Endothelial cell of umbilical vein (primary cell): ENCODE data around the gene CBL. TPM values are rescaled to one million over a fixed set of nuclear protein-coding genes. Genes with fewer than 3 reads are reported as not detected.
"Not testable (repeated sequence)": the region's sequence is repeated elsewhere in the genome, so short reads cannot be mapped to it uniquely, and the experiment has no call there.

Source experiments
- BruUV-seq: library from RNA; stranded (reverse); fragments of 400-500 nt; replicated peaks from 2 replicates; lab custom pipeline; 2021; lab: Mats Ljungman, UMichigan
- CTCF ChIA-PET: fragments of 300-600, 350-600 bp; sonication (Branson Sonifier 250); formaldehyde crosslinking; loops from one replicate; lab custom pipeline; 2021; ENCODE audit warnings: antibody characterized with exemption, inconsistent platforms; lab: Charles Lee
- POLR2A ChIA-PET: fragments of 300-600, 350-600 bp; sonication (Branson Sonifier 250); formaldehyde crosslinking; loops from one replicate; lab custom pipeline; 2021; ENCODE audit warnings: antibody characterized with exemption, inconsistent platforms; lab: Charles Lee
- DNase-seq: peaks from one replicate; pipeline ENCODE4 v3.0.0-alpha.2; 2011; ENCODE audit warnings: low read depth, low spot score
- FAIRE-seq: peaks from 2 replicates; lab custom pipeline; 2011; peaks lifted over from hg19 to GRCh38; lab: Jason Lieb, UNC
- H2AFZ ChIP-seq: 2 replicates; pipeline ENCODE4 v1.6.0; 2012; ENCODE audit warnings: low read depth, low read length, control low read depth, inconsistent platforms
- H3K27ac ChIP-seq: 2 replicates; pipeline ENCODE4 v1.5.1; 2011; ENCODE audit warnings: low read depth, mild to moderate bottlenecking, control low read depth, low read length, moderate library complexity; ENCODE audit not compliant: insufficient read depth
- H3K27me3 ChIP-seq, 2 experiments: 2 replicates each; pipeline versions ENCODE4 v1.6.0 to v1.6.1; 2011; ENCODE audit warnings: low read length in 2 of 2, mixed read lengths in 1 of 2; ENCODE audit not compliant: control insufficient read depth in 2 of 2, insufficient read depth in 2 of 2
- H3K36me3 ChIP-seq, 2 experiments: 2 replicates in 1 of 2; 3 replicates in 1 of 2; pipeline ENCODE4 v1.5.1; 2011; ENCODE audit warnings: low read length in 2 of 2, mild to moderate bottlenecking in 1 of 2, moderate library complexity in 1 of 2; ENCODE audit not compliant: control insufficient read depth in 2 of 2, insufficient read depth in 2 of 2; ENCODE audit errors: extremely low read depth in 1 of 2
- H3K4me1 ChIP-seq: 3 replicates; pipeline ENCODE4 v1.5.1; 2011; ENCODE audit warnings: mild to moderate bottlenecking, low read length; ENCODE audit not compliant: control insufficient read depth, insufficient read depth; ENCODE audit errors: extremely low read depth
- H3K4me2 ChIP-seq: 2 replicates; pipeline ENCODE4 v1.6.1; 2011; ENCODE audit warnings: low read length, control low read depth, mixed read lengths; ENCODE audit not compliant: insufficient read depth
- H3K4me3 ChIP-seq, 3 experiments: fragments of 200-600 bp in 1 of 3; sonication (generic), shearing (Covaris generic) in 1 of 3; replicated peaks in 1 of 3; 2 replicates each; pipeline ENCODE4 v1.5.1; 2011 to 2016; ENCODE audit warnings: control low read depth in 3 of 3, low read length in 3 of 3, mild to moderate bottlenecking in 2 of 3, inconsistent platforms in 1 of 3, low read depth in 1 of 3, moderate library complexity in 1 of 3; ENCODE audit not compliant: insufficient read depth in 1 of 3
- H3K79me2 ChIP-seq: 2 replicates; pipeline ENCODE4 v1.6.0; 2012; ENCODE audit warnings: low read length, inconsistent platforms; ENCODE audit not compliant: control insufficient read depth, insufficient read depth
- H3K9ac ChIP-seq: replicated peaks from 2 replicates; pipeline ENCODE3; 2011; ENCODE audit warnings: low read length, control low read depth; ENCODE audit not compliant: insufficient read depth; ENCODE audit errors: extremely low read depth
- H3K9me1 ChIP-seq: replicated peaks from 3 replicates; pipeline ENCODE4 v1.6.0; 2011; ENCODE audit warnings: mild to moderate bottlenecking, low read length; ENCODE audit not compliant: control insufficient read depth, insufficient read depth; ENCODE audit errors: extremely low read depth
- H3K9me3 ChIP-seq: replicated peaks from 2 replicates; pipeline ENCODE4 v1.5.1; 2012; ENCODE audit warnings: low read length, inconsistent platforms; ENCODE audit not compliant: control insufficient read depth, insufficient read depth
- H4K20me1 ChIP-seq: replicated peaks from 2 replicates; pipeline ENCODE3; 2011; ENCODE audit warnings: mild to moderate bottlenecking, low read length; ENCODE audit not compliant: control insufficient read depth, insufficient read depth; ENCODE audit errors: extremely low read depth
- EZH2 ChIP-seq: IDR thresholded peaks from 2 replicates; pipeline ENCODE4 v1.6.1; 2012; ENCODE audit warnings: borderline replicate concordance, low read depth, mild to moderate bottlenecking, moderate library complexity, low read length, inconsistent platforms; ENCODE audit not compliant: severe bottlenecking
- MYC ChIP-seq: IDR thresholded peaks from one replicate; pipeline ENCODE4 v1.6.1; 2011; ENCODE audit warnings: mild to moderate bottlenecking, low read depth, low read length
- dilution Hi-C: fragments of 300-500 bp; cut with MboI; formaldehyde crosslinking; loops from one replicate; pipeline ENCODE4 v1.15.0; 2019; ENCODE audit warnings: low sequenced_read_pairs; ENCODE audit not compliant: extremely low pct_ligation_motif_present
- intact Hi-C: fragments of 100-400 bp; cut with micrococcal nuclease; formaldehyde crosslinking; loops from one replicate; pipeline ENCODE4 v1.10.0; 2022
- polyA plus RNA-seq, 4 experiments: library from polyadenylated mRNA; depleted of rRNA in 3 of 4; stranded (reverse) in 3 of 4; unstranded in 1 of 4; fragments of >200 nt; gene quantifications; 2 replicates each; pipeline versions ENCODE4 v1.2.1 to v1.2.3, GENCODE V29; 2011 to 2012; ENCODE audit warnings: missing spikeins in 1 of 4
- total RNA-seq: library from RNA; stranded (reverse); gene quantifications from 2 replicates; pipeline ENCODE4 v1.2.3, GENCODE V29; 2021
- TF ChIP-seq, protein P1 (sequence below), 2 donors: IDR thresholded peaks; 1 replicate in 1 of 2; 2 replicates in 1 of 2; pipeline ENCODE4 v1.5.1; 2011; ENCODE audit warnings: low read length in 2 of 2, mild to moderate bottlenecking in 2 of 2, moderate library complexity in 2 of 2, control low read depth in 1 of 2, inconsistent platforms in 1 of 2, low read depth in 1 of 2; ENCODE audit not compliant: insufficient read depth in 1 of 2; ENCODE audit errors: extremely low read depth in 1 of 2

CBL gene
- total and polyA plus RNA-seq, 2 donors (not counting 3 experiments of a cell fraction or from before 2014, with no cell fraction given) = 15.5 to 41.5 TPM

DNA sequence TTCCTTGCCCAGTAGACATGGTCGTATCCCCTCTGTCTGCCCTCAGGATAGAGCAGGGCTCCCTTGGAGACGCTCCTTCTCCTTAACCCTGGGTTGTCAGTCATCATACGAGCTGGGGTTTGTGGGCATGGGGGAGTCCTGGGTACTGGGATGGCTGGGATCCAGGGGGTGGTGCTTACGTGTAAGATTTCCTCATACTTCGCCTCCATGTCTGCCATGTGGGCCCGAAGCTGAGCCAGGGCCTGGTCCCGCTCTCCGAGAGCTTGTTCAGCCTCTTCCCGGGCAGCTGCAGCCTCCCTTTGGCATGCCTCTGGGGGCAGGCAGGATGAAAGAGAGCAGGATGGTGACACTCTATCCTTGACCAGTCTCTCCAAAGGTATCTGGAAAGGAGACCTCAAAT is 15.6 kb upstream of the CBL start:
- Histone ChIP-seq H3K4me1 (no peaks in the 10 kb centered on the region), H3K4me3 (no peak overlapping the region), H3K36me3 (no peaks in the 10 kb centered on the region), H4K20me1 (no peaks in the 10 kb centered on the region), H3K4me2 (no peak overlapping the region), H3K27me3 (peaks cover 0 to 2% of the 10 kb centered on the region in 2 experiments), H3K9ac (no peak overlapping the region), H3K9me1 (no peaks in the 10 kb centered on the region), H3K79me2 (no peaks in the 10 kb centered on the region), H3K27ac (no peak overlapping the region), H2AFZ (no peak overlapping the region), H3K9me3 (no peaks in the 10 kb centered on the region)
- DNase-seq (no peak), FAIRE-seq (no peak)
- intact Hi-C loops = no loop called here
- no TSS peak for BruUV-seq
- POLR2A ChIA-PET = interaction anchor here (0.6 kb wide), 1 partner anchor 25 kb away, joined by 3 read pairs; no protein-coding TSS in a partner anchor
- dilution Hi-C loops = no loop called here
- CTCF ChIA-PET = interaction anchor here (1.3 to 1.6 kb wide), 3 partner anchors 21 to 88 kb away, joined by 4 to 8 read pairs (median 5); partner anchors contain the start of gene NLRX1
- TF ChIP-seq EZH2 (no peak), MYC (no peak)
- TF ChIP-seq, protein P1, sequence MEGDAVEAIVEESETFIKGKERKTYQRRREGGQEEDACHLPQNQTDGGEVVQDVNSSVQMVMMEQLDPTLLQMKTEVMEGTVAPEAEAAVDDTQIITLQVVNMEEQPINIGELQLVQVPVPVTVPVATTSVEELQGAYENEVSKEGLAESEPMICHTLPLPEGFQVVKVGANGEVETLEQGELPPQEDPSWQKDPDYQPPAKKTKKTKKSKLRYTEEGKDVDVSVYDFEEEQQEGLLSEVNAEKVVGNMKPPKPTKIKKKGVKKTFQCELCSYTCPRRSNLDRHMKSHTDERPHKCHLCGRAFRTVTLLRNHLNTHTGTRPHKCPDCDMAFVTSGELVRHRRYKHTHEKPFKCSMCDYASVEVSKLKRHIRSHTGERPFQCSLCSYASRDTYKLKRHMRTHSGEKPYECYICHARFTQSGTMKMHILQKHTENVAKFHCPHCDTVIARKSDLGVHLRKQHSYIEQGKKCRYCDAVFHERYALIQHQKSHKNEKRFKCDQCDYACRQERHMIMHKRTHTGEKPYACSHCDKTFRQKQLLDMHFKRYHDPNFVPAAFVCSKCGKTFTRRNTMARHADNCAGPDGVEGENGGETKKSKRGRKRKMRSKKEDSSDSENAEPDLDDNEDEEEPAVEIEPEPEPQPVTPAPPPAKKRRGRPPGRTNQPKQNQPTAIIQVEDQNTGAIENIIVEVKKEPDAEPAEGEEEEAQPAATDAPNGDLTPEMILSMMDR (IDR thresholded peaks at IDR 0.05; ENCODE audit: extremely low read depth in 1 of 2, insufficient read depth in 1 of 2, low read depth in 1 of 2, low read length in 2 of 2) = no peak

DNA sequence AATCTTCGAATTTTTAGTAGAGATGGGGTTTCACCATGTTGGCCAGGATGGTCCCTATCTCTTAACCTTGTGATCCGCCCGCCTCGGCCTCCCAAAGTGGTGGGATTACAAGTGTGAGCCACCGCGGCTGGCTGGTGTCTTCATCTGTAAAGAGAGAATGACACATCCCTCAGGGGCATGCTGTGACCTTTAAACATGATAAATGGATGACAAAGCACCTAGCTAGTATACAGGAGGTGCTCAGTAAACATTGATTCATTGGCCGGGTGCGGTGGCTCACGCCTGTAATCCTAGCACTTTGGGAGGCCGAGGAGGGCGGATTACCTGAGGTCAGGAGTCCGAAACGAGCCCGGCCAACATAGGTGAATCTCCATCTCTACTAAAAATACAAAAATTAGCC is 14.9 kb upstream of the CBL start:
- H3K79me2 ChIP-seq, H3K27ac ChIP-seq, H3K4me2 ChIP-seq, FAIRE-seq, dilution Hi-C loops, H3K9me1 ChIP-seq, H3K4me3 ChIP-seq, H3K4me1 ChIP-seq, H3K36me3 ChIP-seq, DNase-seq, H2AFZ ChIP-seq, H3K9ac ChIP-seq, POLR2A ChIA-PET, H3K27me3 ChIP-seq, intact Hi-C loops, H3K9me3 ChIP-seq, H4K20me1 ChIP-seq, BruUV-seq: not testable (repeated sequence)
- CTCF ChIA-PET = interaction anchor here (1.5 to 1.6 kb wide), 2 partner anchors 22 kb away, joined by 5 to 8 read pairs; partner anchors contain the start of gene NLRX1
